HepG2 (cell line): ENCODE data around the gene EMP2. TPM values are rescaled to one million over a fixed set of nuclear protein-coding genes. Genes with fewer than 3 reads are reported as not detected.

Experiments
- ATF1 ChIP-seq: IDR thresholded peaks from 2 replicates; pipeline ENCODE4 v1.6.1; 2016; ENCODE audit warnings: mild to moderate bottlenecking, control low read depth
- HOXA5 ChIP-seq: sonication (generic); formaldehyde crosslinking; IDR thresholded peaks from 2 replicates; pipeline ENCODE4 v1.4.0; 2020; ENCODE audit warnings: missing genetic modification reagents
- KLF9 ChIP-seq: IDR thresholded peaks from 2 replicates; pipeline ENCODE4 v1.6.1; 2016; ENCODE audit warnings: low read depth
- MED13 ChIP-seq: sonication (generic); formaldehyde crosslinking; IDR thresholded peaks from 2 replicates; pipeline ENCODE4 v1.5.0; 2020; ENCODE audit warnings: missing genetic modification reagents
- PRMT3 ChIP-seq: sonication (generic); formaldehyde crosslinking; IDR thresholded peaks from 2 replicates; pipeline ENCODE4 v1.8.1; 2022; ENCODE audit warnings: low read depth, mild to moderate bottlenecking, moderate library complexity, missing genetic modification reagents, borderline replicate concordance
- PTBP1 ChIP-seq: fragments of 200-400 bp; formaldehyde crosslinking; IDR thresholded peaks from 2 replicates; pipeline ENCODE4 v1.6.1; 2018; ENCODE audit warnings: low read length, low read depth; ENCODE audit not compliant: poor library complexity, severe bottlenecking
- SOX13 ChIP-seq, 3 experiments: fragments of 450-650 bp in 1 of 3; sonication (generic) in 1 of 3; formaldehyde crosslinking in 1 of 3; IDR thresholded peaks in 2 of 3; conservative IDR thresholded peaks in 1 of 3; 2 replicates each; pipeline versions ENCODE4 v1.5.0 to v1.6.1; 2016 to 2020; ENCODE audit warnings: antibody characterized with exemption in 1 of 3, mild to moderate bottlenecking in 1 of 3, missing compliant biosample characterization in 1 of 3, missing genetic modification reagents in 1 of 3, moderate library complexity in 1 of 3
- ZFAT ChIP-seq: sonication (generic); formaldehyde crosslinking; conservative IDR thresholded peaks from 2 replicates; pipeline ENCODE4 v1.8.1; 2023; ENCODE audit warnings: missing genetic modification reagents, inconsistent platforms
- ZFP90 ChIP-seq: sonication (generic); formaldehyde crosslinking; IDR thresholded peaks from 2 replicates; pipeline ENCODE4 v1.8.0; 2022; ENCODE audit warnings: missing genetic modification reagents, mild to moderate bottlenecking, inconsistent platforms, borderline replicate concordance
- ZMYM3 ChIP-seq: sonication (generic); formaldehyde crosslinking; IDR thresholded peaks from 2 replicates; pipeline ENCODE4 v1.5.1; 2020; ENCODE audit warnings: mild to moderate bottlenecking, missing genetic modification reagents
- ZNF121 ChIP-seq: sonication (generic); formaldehyde crosslinking; IDR thresholded peaks from 2 replicates; pipeline ENCODE4 v1.5.0; 2020; ENCODE audit warnings: mild to moderate bottlenecking, missing genetic modification reagents
- ZNF614 ChIP-seq: IDR thresholded peaks from 2 replicates; pipeline ENCODE4 v1.6.1; 2018; ENCODE audit warnings: missing biosample characterization, missing genetic modification reagents, inconsistent platforms, borderline replicate concordance
- ZNF670 ChIP-seq: sonication (generic); formaldehyde crosslinking; IDR thresholded peaks from 2 replicates; pipeline ENCODE4 v1.8.0; 2022; ENCODE audit warnings: mild to moderate bottlenecking, missing genetic modification reagents, borderline replicate concordance
- ZNF740 ChIP-seq: sonication (generic); formaldehyde crosslinking; IDR thresholded peaks from 2 replicates; pipeline ENCODE4 v1.4.0; 2020; ENCODE audit warnings: missing genetic modification reagents
- ZNF790 ChIP-seq: sonication (generic); formaldehyde crosslinking; IDR thresholded peaks from 2 replicates; pipeline ENCODE4 v1.8.0; 2022; ENCODE audit warnings: missing genetic modification reagents, mild to moderate bottlenecking, borderline replicate concordance
- ZNF879 ChIP-seq: sonication (generic); formaldehyde crosslinking; IDR thresholded peaks from 2 replicates; pipeline ENCODE4 v1.8.1; 2023; ENCODE audit warnings: missing genetic modification reagents
- polyA plus RNA-seq, 8 experiments: library from polyadenylated mRNA; depleted of rRNA in 3 of 8; stranded (reverse) in 7 of 8; unstranded in 1 of 8; fragments of >200 nt; fragmentation: Illumina TruSeq in 4 of 8; extraction: Trizol in 4 of 8; gene quantifications; 2 replicates each; pipeline versions ENCODE4 v1.2.1 to v1.2.3, GENCODE V29; 2011 to 2016; ENCODE audit warnings: low read depth in 4 of 8, missing spikeins in 1 of 8, mixed read lengths in 1 of 8; ENCODE audit not compliant: insufficient read depth in 1 of 8
- total RNA-seq, 5 experiments: library from RNA; depleted of rRNA; stranded (reverse); fragments of >200 nt; fragmentation: Illumina TruSeq; extraction: Trizol; gene quantifications; 2 replicates each; pipeline ENCODE4 v1.2.3, GENCODE V29; 2016; ENCODE audit warnings: low read depth in 1 of 5
- TF ChIP-seq, protein P1 (sequence below): sonication (generic); formaldehyde crosslinking; IDR thresholded peaks from 2 replicates; pipeline ENCODE4 v1.8.0; 2022; ENCODE audit warnings: missing genetic modification reagents, mild to moderate bottlenecking, borderline replicate concordance
- TF ChIP-seq, protein P2 (sequence below): IDR thresholded peaks from 2 replicates; pipeline ENCODE4 v1.6.1; 2016
- TF ChIP-seq, protein P3 (sequence below): sonication (generic); formaldehyde crosslinking; IDR thresholded peaks from 2 replicates; pipeline ENCODE4 v1.5.0; 2020; ENCODE audit warnings: missing genetic modification reagents
- TF ChIP-seq, protein P4 (sequence below): sonication (generic); formaldehyde crosslinking; IDR thresholded peaks from 2 replicates; pipeline ENCODE4 v1.4.0; 2020; ENCODE audit warnings: missing genetic modification reagents

The EMP2 gene
- total and polyA plus RNA-seq, 2 of the 13 experiments (the other 11 are each of a cell fraction or from before 2014, with no cell fraction given): 24.6 to 91.2 TPM

- TF ChIP-seq ZNF879 (CRISPR knock-in tag) (no peak), ZNF670 (no peak), ZNF740 (CRISPR knock-in tag) (0 out of 2 replicates have a peak, but pooled peaks have one; percentile 34), PTBP1 (peak; percentile 48), ZMYM3 (CRISPR knock-in tag) (peak; percentile 94), SOX13 (IDR thresholded peaks at IDR 0.05) (no peak; the same call in 1 of the 2 replicates), SOX13 (CRISPR knock-in tag; conservative IDR thresholded peaks at IDR 0.05 in 1 of 2, IDR thresholded peaks at IDR 0.05 in 1 of 2) (peak in 1 of 2 experiments; percentile 76; a peak in 2 of 4 replicates), ATF1 (CRISPR knock-in tag) (no peak), ZFAT (CRISPR knock-in tag) (no peak), ZNF121 (no peak; the same call in 1 of the 2 replicates), MED13 (CRISPR knock-in tag) (no peak), ZNF614 (CRISPR knock-in tag) (peak; percentile 65; the same call in 1 of the 2 replicates), ZNF790 (no peak), HOXA5 (CRISPR knock-in tag) (no peak; the same call in 1 of the 2 replicates), KLF9 (no peak), ZFP90 (CRISPR knock-in tag) (peak; percentile 81), PRMT3 (CRISPR knock-in tag) (no peak)
- TF ChIP-seq, protein P1, sequence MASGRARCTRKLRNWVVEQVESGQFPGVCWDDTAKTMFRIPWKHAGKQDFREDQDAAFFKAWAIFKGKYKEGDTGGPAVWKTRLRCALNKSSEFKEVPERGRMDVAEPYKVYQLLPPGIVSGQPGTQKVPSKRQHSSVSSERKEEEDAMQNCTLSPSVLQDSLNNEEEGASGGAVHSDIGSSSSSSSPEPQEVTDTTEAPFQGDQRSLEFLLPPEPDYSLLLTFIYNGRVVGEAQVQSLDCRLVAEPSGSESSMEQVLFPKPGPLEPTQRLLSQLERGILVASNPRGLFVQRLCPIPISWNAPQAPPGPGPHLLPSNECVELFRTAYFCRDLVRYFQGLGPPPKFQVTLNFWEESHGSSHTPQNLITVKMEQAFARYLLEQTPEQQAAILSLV (CRISPR knock-in tag): peak; percentile 95
- TF ChIP-seq, protein P2, sequence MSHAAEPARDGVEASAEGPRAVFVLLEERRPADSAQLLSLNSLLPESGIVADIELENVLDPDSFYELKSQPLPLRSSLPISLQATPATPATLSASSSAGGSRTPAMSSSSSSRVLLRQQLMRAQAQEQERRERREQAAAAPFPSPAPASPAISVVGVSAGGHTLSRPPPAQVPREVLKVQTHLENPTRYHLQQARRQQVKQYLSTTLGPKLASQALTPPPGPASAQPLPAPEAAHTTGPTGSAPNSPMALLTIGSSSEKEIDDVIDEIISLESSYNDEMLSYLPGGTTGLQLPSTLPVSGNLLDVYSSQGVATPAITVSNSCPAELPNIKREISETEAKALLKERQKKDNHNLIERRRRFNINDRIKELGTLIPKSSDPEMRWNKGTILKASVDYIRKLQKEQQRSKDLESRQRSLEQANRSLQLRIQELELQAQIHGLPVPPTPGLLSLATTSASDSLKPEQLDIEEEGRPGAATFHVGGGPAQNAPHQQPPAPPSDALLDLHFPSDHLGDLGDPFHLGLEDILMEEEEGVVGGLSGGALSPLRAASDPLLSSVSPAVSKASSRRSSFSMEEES (CRISPR knock-in tag): peak; percentile 56; the same call in 1 of the 2 replicates
- TF ChIP-seq, protein P3, sequence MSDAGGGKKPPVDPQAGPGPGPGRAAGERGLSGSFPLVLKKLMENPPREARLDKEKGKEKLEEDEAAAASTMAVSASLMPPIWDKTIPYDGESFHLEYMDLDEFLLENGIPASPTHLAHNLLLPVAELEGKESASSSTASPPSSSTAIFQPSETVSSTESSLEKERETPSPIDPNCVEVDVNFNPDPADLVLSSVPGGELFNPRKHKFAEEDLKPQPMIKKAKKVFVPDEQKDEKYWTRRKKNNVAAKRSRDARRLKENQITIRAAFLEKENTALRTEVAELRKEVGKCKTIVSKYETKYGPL (CRISPR knock-in tag): no peak
- TF ChIP-seq, protein P4, sequence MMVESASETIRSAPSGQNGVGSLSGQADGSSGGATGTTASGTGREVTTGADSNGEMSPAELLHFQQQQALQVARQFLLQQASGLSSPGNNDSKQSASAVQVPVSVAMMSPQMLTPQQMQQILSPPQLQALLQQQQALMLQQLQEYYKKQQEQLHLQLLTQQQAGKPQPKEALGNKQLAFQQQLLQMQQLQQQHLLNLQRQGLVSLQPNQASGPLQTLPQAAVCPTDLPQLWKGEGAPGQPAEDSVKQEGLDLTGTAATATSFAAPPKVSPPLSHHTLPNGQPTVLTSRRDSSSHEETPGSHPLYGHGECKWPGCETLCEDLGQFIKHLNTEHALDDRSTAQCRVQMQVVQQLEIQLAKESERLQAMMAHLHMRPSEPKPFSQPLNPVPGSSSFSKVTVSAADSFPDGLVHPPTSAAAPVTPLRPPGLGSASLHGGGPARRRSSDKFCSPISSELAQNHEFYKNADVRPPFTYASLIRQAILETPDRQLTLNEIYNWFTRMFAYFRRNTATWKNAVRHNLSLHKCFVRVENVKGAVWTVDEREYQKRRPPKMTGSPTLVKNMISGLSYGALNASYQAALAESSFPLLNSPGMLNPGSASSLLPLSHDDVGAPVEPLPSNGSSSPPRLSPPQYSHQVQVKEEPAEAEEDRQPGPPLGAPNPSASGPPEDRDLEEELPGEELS (CRISPR knock-in tag): peak; percentile 72
These were observed 36.6 kb upstream of the EMP2 start (continued) for GRCh38 chr16:10616756-10617640.
